GM15510 (cell line): ENCODE results near the gene RAB9A.

Experiments used
- POLR2A ChIP-seq: IDR thresholded peaks from 3 replicates; pipeline ENCODE4 v1.6.1; 2011; ENCODE audit warnings: borderline replicate concordance; ENCODE audit not compliant: insufficient read length; ENCODE audit errors: extremely low read depth

RAB9A gene, protein sequence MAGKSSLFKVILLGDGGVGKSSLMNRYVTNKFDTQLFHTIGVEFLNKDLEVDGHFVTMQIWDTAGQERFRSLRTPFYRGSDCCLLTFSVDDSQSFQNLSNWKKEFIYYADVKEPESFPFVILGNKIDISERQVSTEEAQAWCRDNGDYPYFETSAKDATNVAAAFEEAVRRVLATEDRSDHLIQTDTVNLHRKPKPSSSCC

DNA sequence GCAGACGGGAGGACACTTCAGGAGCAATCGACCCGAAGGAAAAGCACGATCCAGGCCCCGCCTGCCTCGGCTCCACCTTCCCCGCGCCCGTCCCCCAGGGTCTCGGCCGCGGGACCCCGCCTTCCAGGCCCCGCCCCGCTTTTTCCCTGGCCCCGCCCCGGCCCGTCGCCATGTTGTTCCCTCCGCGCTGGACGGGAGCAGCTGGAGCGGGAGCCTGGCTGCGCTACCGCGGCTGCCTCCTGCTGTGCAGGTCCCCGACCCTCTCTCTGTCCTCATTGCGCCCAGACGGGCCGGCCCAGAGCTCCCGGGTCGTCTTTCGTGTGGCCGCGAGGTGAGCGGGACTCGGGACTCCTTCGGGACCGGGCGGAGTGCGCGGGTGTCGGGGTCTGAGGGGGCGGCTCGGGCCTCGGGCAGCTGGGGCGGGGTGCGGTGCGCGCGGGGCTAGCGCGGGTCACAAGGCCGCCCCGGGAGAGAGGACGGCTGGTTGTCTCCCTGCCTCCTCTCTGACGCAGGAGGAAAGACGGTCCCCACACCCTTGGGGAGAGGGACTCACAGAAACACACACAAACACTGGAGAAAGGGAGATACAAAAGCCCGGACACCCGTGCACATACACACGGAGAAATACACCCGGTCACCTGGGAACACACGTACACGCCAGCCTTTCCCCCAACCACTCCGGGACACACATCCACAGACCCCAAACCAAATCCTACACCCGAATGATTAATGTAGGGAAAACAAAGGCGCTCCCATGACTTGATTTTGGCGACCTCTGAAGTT, at the start of gene RAB9A:
Gene RAB9A (plus strand): TSS at position 171 of the 783 bp plus-strand sequence. CDS start 19,619 bp downstream, outside the sequence.
- TF ChIP-seq POLR2A: peak; percentile 87

DNA sequence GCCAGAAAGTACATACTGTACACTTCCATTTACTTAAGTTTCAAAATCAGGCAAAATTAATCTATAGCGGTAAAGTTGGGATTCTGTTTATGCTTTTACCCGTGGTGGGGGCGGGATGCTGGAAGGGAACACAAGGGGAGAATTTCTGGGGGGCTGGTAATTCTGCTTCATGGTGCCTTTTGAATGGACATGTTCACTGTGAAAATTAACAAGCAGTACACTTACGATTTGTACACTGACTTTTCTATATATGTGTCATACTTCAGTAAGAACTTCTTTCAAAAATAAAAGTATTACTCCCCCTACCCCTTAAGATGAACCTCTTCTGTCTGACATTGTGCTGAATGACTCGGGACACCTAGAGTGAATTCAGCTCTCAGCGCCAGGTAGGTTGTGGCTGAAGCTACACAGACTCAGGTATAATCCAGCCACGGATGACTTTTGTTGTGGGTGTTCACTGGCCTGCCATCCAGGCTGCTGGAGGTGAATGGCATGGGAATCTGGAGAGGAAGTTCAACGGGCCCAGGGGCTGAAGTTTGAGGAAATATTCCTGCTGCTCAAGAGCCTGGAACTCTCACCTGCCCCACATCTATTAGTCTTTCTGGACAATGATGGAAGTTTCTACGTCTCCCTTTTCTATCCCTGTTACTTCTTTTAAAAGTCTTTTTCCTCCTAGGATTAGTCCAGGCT, 43.3 kb upstream of the RAB9A start:
- TF ChIP-seq POLR2A: no peak

DNA sequence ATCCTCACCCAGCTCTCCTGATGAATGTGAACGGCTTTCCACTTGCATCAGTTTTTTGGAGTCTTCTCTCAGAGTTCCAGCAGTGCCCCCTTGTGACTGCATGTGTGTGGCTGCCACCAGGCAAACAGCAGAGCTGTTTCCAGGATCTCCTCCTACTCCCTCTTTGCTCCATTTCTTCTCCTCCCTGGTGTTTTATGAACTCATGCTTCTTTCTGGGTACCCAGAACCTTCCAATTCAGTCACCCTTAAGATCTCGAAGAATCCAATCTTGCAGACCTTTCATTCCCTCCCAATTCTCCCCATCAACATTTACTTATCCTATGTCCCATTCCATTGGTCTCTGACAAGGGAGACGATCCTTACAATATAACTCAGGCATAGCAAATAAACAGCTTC, 42.8 kb upstream of the RAB9A start:
- no peak for TF ChIP-seq POLR2A

DNA sequence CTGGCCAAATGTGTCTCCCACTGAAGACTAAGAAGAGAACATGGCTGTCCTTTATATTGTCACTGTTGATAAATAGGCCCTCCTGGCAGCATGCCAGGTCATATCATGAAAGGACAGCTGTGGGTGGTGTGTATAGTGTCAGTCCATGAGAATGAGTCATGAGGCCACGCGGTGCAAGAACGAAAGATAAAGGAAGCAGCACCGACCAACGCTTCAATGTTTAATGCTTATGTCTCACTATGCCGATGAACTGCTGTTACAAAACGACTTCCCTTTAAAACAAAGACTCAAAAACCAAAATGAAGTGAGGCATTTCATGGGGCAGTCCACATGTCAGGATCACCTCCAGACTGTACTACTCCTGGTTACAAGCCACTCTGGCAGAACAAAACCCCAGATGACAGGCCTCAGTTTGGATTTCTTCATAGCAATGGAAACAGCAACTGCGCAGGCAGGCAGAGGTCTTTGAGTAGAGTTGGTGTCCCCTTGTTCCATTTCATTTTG, 41.2 kb upstream of the RAB9A start:
- no peak for TF ChIP-seq POLR2A

DNA sequence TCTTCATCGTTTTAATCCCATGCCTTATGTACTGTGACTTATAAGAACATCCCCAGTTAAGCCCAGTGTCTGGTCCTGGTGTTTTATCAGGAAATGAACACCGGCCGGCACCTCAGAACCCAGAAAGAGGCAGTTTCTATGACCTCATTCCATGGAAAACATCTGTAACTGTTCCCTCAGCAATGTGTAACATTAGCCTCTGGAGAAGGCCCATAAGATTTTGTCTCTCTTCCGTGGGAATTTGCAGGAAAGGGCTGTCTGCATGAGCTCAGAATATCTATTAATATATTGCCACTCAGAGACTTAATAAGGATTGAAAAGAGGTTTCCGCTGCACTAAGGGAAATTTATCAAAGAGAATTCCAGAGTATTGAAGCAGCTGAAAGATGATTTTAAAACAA, 39.1 kb upstream of the RAB9A start:
- no peak for TF ChIP-seq POLR2A

DNA sequence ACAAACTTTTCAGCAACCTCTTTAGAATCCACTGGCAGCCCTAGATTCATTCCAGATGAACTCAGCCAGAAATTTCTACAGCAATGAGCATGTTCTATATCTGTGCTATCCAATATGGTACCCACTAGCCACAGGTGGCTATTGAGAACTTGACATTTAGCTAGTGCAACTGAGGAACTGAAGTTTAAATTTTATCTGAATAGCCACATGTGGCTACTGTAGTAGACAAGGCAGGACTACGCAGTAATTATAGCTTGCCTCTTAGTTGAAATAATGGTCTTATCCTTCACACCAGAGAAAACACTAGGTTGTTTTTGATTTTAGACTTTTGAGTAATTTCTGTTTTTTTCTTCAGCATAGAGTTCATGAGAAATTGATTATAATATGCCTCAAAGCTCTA, 38.6 kb upstream of the RAB9A start:
- no peak for TF ChIP-seq POLR2A

DNA sequence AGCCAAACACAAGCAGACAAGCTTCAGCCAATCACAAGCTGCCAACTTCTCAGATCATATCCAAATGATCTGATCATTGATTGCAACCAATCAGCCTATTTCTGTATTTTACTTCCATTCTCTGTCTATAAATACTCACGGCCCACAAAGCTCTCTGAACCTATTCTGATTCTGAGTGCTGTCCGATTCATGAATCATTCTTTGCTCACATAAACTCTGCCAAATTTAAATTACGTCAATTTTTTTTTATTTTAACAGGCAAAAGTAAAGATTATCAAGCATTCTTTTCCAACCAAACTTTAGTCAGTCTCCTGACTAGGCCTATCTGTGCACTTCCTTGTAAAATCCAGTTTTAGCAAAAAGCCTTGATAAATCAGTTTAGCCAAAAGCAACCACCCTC, 37.8 kb upstream of the RAB9A start:
- no peak for TF ChIP-seq POLR2A

DNA sequence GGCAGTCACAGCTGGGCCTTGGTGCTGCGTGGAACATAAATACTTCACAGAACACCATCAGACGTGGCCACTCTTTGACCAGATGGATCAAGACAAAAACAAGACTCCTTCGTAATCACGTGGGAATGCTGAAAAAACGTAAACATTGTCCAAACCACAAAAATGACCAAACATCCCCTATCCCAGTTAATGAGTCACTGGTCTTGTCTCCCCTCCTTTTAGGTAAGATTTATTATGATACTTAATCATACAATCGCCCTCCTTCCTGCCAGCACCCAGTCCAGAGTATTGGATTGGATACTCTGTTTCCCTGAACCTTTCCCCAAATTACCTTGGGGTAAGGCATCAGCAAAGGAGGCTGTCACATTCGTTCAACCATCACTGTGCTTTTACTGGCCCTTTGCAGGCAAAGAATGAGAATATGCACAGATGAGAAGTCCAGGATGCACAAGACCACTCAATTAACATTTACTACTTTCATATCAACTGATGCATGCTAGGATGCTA, 36.6 kb upstream of the RAB9A start:
- no peak for TF ChIP-seq POLR2A

DNA sequence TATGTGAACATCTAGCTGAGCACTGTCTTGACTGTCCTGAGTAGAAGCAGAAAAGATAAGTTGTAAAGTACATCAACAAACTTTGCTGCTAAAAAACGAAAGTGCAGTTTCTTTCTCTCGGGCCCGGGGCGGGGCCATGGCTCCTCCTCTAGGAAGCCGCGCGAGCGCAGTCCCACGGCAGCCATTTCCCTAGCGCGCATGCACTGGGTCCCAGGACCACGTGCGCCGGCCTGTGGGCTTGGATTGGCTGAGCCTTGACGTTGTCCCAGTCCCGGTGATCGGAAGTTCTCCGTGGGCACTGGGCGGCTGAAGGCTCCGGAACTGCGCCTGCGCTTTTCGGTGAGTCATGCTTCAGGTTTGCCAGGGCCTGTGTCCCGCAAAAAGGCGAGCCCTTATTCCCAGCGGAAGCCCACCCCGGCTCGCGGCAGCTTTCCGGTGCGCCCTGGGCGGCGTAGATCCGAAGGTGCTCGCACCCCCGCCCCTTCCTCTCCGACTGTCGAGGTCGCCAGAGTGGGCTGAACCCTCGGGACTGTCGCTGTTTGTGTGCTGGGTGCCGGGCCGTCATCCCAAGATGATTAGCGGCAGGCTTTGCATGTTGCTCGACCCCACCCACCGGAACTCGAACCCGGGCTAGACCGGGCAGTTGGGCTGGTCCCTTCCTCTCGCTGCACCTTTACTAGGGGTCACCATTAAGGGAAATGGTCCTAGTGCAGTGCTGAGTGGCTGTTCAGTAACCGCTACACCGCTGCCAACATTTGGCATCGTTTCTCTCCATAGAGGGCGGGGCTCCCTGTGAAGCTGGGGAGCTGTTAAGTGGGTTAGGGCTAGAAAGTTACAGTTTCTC, 35.9 kb upstream of the RAB9A start, which contains the start of gene TCEANC:
Gene TCEANC (plus strand): TSS at position 292 of the 844 bp plus-strand sequence. CDS start 9,368 bp downstream, outside the sequence.
- peak; percentile 64 for TF ChIP-seq POLR2A

DNA sequence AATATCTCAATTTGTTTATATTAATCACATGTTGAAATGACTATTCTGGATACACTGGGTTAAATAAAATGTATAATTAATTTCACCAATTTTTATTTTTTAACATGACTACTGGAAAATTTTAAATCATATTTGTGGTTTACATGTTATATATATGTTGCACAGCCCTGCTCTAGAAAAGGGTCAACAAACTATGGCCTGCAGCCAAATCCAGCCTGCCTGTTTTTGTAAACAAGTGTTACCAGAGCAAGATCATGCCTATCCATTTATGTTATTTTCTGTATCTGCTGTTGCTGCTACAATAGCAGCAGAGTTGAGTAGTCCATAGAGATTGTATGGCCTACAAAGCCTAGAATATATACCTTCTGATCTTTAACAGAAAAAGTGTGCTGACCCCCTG, 34.8 kb upstream of the RAB9A start:
- TF ChIP-seq POLR2A: no peak

DNA sequence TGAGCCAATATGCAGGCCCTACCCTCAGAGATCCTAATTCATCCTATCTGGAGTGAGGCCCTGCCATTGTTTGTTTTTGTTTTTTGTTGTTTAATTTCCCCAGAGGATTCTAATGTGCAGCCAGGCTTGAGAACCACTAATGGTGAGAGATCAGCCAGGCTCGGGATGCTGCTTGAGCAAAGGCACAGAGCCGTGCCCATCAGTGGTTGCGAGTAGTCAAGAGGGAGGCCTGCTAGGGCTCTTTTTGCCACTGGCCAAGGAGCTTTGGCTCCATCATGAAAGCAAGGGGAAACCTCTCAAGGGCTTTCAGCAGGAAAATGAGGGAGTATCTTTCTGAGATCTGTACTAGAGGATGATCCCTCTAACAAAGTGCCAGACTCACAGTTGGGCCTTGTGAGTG, 33.3 kb upstream of the RAB9A start:
- TF ChIP-seq POLR2A: no peak

DNA sequence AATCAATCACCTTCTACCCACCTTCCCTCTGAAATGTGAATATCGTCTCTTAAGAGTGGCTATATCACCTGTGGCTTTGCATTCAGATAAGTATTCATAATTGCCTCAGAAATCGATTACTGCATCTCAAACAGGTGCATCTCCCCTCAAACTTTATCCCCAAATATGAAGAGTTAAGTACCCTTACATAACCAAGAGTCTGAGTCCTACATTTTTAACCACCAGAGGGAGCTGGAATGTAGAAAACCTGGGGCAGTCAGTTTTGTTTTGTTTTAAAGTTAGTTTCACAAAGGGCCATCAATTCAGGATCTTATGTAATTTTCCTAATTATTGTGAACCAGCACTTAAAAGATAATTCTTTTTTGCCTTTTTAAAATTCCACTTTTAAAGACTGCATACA, 30.3 kb upstream of the RAB9A start:
- TF ChIP-seq POLR2A: no peak

DNA sequence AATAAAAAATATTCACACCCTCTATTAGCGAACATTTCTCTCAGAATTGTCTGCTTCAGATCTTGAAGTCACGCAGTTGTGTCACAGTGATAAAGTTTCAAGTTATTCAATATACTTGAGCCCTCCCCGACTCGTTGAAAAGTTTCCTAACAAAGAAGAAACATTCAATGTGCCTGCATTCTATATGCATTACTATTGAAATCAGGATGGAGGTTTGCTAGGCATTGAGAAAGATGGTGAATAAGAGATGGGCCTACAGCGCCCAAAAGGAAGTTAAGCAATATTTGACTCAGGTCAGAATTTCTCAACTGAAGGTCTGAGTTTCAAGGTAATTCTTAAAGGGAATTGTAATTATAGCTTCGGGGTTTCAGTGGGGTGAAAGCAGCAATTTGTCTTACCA, 29.9 kb upstream of the RAB9A start:
- no peak for TF ChIP-seq POLR2A

DNA sequence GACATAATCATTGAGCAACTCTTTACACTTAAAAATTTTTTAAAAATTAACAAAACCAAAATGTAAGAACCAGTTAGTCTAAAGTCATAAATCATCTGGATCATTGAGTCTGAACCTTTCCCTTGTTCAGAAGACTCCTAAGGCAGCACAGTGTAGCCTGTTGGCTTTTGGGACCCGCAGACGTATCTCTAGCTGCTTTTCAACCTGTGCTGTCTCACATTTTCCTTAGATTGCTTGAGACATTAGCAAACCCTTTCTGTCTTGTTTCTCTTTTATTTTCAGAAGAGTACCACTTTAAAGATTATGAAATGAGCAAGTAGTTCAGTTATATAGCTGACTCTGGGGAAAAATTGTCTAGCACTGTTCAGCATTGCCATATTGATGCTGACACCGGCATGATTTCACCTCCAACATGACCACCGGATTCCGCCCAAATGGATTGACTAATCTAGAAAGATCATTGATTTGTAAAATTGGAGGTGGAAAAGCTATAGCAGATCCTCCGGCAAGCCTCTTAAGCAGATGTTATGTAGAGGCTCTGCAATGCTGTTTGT, 27.1 kb upstream of the RAB9A start:
- TF ChIP-seq POLR2A: no peak
